ENCODE results near the gene CRYBA2.

CRYBA2 gene

GRCh38 chr2:218999021-218999880 lies 6.0 kb upstream of the CRYBA2 start:
- no peak for TF ChIP-seq CTCF (IDR thresholded peaks at IDR 0.05; ENCODE audit: low read depth, low read length, missing control alignments)
- H3K4me3 ChIP-seq (ENCODE audit: low read depth, low read length), result no peak overlapping the region
- no peak for DNase-seq (ENCODE audit: low read depth)

- TF ChIP-seq CTCF (IDR thresholded peaks at IDR 0.05; ENCODE audit: low read depth, low read length, missing control alignments), result no peak
- H3K4me3 ChIP-seq (ENCODE audit: low read depth, low read length), result no peak overlapping the region
- DNase-seq (ENCODE audit: low read depth), result no peak
Observed at GRCh38 chr2:218998414-218999002, 5.3 kb upstream of the CRYBA2 start.

GRCh38 chr2:218997731-218998130 lies 4.5 kb upstream of the CRYBA2 start:
- TF ChIP-seq CTCF (IDR thresholded peaks at IDR 0.05; ENCODE audit: low read depth, low read length, missing control alignments), result no peak
- DNase-seq (ENCODE audit: low read depth), result no peak

GRCh38 chr2:218996937-218997336 lies 3.7 kb upstream of the CRYBA2 start:
- DNase-seq (ENCODE audit: low read depth), result no peak
- no peak overlapping the region for H3K4me3 ChIP-seq (ENCODE audit: low read depth, low read length)
- no peak for TF ChIP-seq CTCF (IDR thresholded peaks at IDR 0.05; ENCODE audit: low read depth, low read length, missing control alignments)

More at GRCh38 chr2:218997731-218998130, 4.5 kb upstream of the CRYBA2 start:
- no peak overlapping the region for H3K4me3 ChIP-seq (ENCODE audit: low read depth, low read length)

- no peak overlapping the region for H3K4me3 ChIP-seq (ENCODE audit: low read depth, low read length)
- TF ChIP-seq CTCF (IDR thresholded peaks at IDR 0.05; ENCODE audit: low read depth, low read length, missing control alignments), result peak; percentile 89
- DNase-seq (ENCODE audit: low read depth), result no peak
Observed at GRCh38 chr2:218995972-218996711, 2.9 kb upstream of the CRYBA2 start.

GRCh38 chr2:218995561-218995960 lies 2.3 kb upstream of the CRYBA2 start:
- TF ChIP-seq CTCF (IDR thresholded peaks at IDR 0.05; ENCODE audit: low read depth, low read length, missing control alignments), result no peak
- H3K4me3 ChIP-seq (ENCODE audit: low read depth, low read length), result no peak overlapping the region
- no peak for DNase-seq (ENCODE audit: low read depth)

Data from GM12864 (cell line).